ENCODE data around the gene MVP.
A peak's percentile ranks its signal among the peaks of the same experiment; 100 is the strongest.
"Not testable (repeated sequence)": the region's sequence is repeated elsewhere in the genome, so short reads cannot be mapped to it uniquely, and the experiment has no call there.

The MVP gene

DNA sequence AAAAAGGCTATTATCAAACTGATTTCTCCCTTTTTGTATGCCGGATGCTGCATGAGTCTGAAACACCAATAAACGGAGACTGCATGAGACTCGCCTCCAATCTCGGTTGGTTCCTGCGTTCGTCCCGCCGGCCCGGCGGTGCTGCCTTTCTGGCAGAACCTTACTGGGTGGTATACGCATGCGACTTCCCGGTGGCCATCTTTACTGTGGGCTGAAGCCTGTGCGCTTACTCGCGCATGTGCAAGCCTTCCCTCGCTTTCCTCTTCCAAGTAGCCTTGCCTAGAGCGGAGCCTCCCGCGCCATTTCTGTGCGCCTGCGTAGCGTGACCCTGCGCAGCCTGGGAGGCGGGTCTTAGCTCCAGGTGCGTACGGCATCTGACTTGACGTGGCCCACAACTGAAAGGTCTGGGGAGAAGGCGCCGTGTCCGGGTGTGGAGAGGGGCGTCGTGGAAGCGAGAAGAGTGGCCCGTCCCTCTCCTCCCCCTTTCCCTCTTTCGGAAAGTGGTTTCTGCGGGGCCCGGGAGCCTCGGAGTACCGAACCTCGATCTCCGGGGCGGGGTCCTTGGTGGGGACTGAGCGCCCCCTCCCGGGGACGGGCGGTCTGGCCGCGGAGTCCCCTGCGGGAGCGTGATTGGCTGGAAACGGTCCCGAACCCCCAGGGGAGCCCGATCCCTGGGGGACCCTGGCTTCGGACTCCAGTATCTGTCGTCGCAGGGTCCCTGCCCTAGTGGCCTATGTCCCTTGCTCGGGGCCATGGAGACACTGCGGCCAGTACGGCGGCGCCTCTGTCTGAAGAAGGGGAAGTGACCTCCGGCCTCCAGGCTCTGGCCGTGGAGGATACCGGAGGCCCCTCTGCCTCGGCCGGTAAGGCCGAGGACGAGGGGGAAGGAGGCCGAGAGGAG, 4.2 kb upstream of the MVP start, which contains the start of gene PAGR1:
PAGR1 (plus strand) TSS at position 360 of the 901 bp plus-strand sequence; CDS start at position 734, 374 bp downstream.
- peak; percentile 99 for DNase-seq

DNA sequence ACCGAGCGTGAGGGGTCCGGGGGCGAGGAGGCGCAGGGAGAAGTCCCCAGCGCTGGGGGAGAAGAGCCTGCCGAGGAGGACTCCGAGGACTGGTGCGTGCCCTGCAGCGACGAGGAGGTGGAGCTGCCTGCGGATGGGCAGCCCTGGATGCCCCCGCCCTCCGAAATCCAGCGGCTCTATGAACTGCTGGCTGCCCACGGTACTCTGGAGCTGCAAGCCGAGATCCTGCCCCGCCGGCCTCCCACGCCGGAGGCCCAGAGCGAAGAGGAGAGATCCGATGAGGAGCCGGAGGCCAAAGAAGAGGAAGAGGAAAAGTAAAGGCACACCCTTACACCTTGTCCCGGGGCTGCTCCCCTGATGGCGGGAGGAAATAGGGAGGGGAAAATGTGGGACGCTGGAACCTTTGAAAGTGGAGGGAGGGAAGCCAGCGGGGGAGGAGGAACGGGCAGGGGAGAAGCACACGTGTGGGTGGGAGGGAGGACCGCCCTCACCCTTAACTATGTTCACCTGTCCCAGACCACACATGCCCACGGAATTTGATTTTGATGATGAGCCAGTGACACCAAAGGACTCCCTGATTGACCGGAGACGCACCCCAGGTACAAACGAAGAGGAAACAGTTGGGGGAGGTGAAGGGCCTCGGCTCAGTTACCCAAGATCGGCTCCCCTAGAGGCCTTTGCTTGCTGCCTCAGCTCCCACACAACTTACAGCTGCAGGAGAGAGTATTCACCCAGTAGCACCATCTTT, 3.4 kb upstream of the MVP start:
- peak; percentile 84 for DNase-seq

DNA sequence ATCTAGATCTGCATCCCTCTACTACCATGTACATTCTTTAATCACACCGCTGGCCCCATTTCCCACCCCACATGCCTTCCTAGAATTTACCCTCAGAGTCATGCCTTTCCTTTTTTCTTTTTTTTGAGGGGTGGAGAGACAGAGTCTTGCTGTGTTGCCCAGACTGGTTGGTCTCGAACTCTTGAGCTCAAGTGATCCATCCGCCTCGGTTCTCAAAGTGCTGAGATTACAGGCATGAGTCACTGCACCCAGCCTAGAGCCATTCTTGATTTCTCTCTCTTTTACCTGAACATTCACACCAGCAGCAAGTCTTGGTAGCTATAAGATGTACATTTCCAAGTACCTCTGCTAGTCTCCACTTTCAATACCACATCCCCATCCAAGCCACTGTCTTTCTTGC, 2.2 kb upstream of the MVP start:
- DNase-seq, result no peak

DNA sequence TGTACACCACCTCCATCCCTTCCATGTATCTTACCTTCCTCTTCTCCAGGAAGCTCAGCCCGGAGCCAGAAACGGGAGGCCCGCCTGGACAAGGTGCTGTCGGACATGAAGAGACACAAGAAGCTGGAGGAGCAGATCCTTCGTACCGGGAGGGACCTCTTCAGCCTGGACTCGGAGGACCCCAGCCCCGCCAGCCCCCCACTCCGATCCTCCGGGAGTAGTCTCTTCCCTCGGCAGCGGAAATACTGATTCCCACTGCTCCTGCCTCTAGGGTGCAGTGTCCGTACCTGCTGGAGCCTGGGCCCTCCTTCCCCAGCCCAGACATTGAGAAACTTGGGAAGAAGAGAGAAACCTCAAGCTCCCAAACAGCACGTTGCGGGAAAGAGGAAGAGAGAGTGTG, 756 bp upstream of the MVP start:
- DNase-seq, result no peak

DNA sequence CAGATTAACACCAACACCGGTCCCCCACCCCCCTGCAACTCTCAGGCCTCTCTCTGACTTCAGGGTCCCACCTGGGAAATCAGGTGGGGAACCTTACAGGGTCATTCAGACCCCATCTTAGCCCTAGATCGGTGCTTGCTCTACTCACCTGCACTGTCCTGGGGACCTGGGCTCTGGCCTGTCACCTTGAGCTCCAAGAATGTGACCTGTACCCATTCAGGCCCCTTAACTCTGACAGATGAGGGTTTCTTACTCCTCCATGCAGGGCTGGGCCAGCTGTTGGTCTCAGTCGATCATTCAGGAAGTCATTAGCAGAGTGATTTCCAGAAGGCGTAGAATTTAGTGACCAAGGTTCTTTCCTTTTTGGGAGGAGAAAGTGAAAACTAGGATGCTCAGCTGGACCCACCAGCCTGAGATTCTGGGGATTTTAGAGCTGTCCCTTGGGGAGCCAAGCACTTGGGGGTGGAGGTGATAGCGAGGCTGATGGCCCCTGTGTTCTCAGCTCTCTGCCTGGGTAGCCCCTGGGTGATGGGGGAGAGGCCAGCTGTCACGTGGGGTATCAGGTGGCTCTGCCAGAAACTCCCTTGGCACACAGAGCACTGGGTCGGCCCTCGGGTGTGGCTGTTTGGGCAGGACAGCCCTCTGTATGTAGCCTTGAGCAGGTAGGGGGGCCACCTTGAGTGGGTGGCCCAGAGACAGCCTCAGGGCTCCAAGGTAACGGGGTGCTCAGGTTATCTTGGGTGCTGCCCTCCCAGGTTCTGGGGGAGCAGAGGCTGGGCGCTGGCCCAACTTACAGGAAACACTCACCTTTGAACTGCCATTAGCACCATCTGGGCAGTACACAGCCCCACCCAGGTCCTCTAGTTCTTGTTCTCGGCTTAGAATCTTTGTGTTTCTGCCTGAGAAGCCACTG, 724 bp downstream of the MVP start:
- DNase-seq, result no peak

DNA sequence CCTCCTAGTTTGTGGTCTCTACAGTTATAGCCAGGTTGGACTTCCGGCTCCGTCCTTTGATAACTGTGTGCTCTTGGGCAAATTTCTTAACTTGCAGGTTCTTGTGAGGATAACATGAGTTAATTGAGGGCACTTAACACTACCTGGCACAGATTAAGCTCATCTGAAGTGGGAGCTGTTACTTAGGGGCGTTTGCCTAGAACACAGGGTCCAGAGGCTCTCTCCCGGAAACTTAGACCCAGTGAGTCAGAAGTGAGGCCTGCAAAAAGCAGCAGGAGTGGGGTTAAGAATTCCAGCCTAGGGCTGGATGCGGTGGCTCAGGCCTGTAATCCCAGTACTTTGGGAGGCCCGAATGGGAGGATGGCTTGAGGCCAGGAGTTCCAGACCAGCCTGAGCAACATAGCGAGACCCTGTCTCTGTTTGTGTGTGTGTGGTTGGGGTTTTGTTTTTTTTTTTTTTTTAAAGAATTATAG, 1.4 kb downstream of the MVP start:
- DNase-seq, result no peak

DNA sequence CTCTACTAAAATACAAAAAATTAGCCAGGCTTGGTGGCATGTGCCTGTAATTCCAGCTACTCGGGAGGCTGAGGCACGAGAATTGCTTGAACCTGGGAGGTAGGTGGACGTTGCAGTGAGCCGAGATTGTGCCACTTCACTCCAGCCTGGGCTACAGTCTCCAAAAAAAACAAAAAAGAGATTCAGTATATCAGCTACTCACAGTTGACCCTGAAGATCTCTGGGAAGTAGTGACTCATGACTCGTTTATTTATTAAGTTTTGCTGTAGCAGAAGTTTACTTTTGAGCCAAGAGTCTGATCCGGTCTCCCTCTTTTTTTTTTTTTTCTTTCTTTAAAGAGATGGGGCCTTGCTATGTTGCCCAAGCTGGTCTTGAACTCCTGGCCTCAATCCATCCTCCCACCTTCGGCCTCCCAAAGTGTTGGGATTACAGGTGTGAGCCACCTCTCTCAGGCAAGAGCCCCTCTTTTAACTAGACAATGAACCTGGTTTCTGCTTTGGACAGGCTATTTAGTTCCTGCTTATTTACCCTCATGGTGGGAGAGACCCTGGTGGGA, 4.4 kb downstream of the MVP start:
- DNase-seq, result peak; percentile 31

DNA sequence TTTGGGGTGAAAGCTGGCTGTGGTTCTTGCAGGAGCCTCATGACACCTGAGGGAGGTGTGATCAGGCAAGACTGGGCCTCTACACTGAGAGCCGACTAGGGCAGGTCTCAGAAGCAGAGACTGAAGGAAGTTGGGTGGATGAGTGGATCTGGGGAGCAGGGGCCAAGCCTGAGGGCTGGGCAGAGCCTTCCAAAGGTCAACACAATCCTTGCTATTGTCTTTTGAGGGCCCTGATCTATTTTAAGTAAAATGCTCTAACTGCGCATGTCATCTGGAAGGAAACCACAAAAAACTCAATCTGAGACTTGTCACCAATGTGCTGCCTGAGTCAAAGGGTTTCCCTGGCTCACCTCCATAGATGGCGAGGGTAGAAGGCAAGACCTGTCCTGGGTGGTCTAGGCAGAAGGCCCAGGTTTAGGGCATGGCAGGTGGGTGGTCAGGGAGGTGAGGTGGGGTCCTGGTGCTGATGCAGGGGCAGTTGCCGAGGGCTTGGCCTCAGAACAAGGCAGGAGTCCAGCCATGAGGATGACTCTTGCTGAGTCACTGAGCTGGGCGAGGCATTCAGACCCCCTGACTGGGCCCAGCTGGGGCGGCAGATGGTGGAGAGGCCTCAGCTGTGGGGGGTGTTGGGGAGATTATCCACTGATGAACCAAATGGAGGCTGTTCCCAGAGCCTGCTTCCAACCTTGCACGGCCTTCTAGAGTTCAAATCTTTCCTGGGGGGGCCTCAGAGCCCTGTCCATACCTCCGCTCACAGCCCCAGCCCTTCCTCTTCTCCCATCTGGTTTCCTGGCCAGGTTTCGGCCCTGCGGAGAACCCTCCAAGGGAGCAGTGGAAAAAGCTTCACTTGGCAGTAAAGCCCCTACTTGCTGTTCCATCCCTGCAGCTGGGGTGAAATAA, 5.1 kb downstream of the MVP start:
- DNase-seq, result peak; percentile 34

DNA sequence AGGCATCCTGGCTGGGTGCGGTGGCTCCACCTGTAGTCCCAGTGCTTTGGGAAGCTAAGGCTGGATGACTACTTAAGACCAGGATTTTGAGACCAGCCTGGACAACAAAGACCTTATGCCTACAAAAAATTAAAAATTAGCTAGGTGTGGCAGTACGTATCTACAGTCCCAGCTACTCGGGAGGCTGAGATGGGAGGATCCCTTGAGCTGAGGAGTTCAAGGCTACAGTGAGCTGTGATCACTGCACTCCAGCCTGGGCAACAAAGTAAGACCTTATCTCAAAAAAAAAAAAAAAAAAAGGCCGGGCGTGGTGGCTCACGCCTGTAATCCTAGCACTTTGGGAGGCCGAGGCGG, 6.1 kb downstream of the MVP start:
- DNase-seq, result no peak

DNA sequence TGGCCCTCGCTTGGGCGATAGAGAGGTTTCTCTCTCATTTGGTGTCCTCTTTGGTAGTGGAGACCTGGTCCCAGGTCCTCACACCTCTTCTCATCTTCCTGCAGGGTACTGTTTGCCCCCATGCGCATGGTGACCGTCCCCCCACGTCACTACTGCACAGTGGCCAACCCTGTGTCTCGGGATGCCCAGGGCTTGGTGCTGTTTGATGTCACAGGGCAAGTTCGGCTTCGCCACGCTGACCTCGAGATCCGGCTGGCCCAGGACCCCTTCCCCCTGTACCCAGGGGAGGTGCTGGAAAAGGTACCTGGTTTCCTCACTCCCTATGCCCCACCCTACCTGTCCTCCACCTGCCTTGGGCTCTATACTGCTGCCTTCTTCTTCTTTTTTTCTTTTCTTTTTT, 10.5 kb downstream of the MVP start:
- no peak for DNase-seq

DNA sequence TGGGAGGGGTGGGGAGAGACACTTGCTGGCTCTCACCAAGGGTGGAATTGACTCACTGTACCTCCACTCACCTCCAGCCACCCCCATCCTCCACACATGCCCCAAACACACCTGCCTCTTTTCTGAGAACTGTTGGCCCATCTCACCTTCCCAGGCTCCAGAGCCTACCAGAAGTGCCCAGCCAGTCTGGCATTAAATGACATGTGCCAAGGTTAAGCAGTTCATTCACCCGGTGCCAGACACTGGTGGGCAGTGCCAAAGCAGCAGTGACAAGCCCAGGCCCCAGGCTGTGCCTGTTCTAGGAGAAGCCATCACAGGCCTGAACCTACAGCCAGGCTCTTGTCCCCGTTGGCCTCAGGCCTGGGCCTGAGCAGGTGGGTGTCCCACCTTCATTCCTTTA, 11.2 kb downstream of the MVP start:
- no peak for DNase-seq

DNA sequence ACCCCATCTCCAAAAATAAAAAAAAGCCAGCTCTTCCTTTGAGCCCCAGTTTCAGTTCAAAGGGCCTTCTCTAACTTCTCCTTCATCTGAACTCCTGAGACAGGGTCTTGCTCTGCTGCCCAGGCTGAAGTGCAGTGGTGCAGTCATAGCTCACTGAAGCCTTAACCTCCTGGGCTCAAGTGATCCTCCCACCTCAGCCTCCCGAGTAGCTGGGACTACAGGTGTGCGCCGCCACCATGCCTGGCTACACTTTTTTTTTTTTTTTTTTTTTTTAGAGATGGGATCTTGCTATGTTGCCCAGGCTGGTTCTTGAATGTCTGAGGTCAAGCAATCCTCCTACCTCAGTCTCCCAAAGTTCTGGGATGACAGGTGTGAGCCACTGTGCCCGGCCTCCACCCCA, 13.0 kb downstream of the MVP start:
- DNase-seq, result not testable (repeated sequence)

DNA sequence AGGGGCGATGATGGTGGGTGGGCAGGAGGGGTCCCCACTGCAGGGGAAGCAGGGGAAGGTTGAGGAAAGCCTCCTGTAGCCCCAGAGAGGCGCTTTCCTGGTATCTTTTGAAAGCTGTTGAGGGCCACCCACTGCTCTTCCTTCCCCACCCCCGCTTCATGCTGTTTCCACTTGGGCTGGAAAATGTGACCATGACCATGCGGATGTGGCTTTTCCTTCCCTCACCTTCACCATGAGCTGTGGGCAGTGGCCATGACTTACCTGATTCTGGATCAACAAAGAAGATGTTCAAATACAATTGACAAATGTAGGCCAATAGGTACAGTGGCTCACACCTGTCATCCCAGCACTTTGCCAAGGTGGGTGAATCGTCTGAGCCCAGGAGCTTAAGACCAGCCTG, 13.8 kb downstream of the MVP start:
- DNase-seq, result no peak

DNA sequence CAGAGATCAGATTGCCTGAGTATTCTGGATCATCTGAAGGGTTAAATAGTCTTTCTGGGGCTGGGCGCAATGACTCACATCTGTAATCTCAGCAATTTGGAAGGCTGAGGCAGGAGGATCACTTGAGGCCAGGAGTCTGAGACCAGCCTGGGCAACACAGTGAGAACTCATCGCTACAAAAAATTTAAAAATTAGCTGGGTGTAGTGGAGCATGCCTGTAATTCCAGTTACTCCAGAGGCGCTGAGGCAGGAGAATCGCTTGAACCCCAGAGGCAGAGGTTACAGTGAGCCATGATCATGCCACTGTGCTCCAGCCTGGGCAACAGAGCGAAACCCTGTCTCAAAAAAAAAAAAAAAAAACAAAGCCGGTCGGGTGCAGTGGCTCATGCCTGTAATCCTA, 15.7 kb downstream of the MVP start:
- no peak for DNase-seq

DNA sequence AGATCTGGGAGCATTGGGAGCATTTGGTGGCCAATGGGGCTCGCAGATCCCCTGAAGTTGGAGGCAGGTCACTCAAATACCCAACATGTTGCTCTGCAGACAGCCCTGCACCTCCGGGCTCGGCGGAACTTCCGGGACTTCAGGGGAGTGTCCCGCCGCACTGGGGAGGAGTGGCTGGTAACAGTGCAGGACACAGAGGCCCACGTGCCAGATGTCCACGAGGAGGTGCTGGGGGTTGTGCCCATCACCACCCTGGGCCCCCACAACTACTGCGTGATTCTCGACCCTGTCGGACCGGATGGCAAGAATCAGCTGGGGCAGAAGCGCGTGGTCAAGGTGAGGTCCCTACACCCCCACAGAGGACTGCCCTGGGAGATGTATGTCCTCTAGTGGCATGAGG, 16.4 kb downstream of the MVP start:
- DNase-seq, result no peak

DNA sequence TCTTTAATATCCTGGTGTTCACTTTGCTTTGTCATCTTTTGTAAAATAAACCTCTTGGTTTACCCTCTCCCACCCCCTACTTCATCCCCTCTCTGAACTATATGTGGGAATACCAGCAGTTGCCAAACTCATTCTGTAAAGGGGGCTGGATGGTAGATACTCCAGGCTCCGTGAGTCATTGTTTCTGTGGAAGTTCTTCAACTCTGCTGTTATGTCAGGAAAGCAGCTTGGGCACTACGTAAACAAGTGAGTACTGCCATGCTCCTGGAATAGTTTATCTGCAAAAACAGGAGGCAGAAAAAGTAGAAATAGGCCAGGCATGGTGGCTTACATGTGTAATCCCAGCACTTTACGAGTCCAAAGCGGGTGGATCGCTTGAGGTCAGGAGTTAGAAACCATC, 17.6 kb downstream of the MVP start:
- DNase-seq, result no peak

DNA sequence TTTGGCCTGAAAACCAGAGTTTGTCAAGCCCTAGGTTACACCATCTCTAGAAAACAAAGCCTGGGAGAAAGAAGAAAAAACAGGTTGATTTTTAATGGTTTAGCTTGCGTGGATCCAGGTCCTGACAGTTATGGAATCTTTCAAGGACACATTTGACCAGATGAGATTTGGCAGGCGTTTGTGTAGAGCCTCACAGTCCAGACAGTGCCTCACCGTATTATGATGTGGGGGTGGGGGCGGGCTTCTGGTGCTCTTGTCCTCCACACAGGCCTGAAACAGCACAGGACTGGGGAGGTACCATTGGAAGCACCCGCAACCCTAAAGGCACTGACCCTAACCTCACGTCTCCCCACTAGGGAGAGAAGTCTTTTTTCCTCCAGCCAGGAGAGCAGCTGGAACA, 19.6 kb downstream of the MVP start:
- no peak for DNase-seq

DNA sequence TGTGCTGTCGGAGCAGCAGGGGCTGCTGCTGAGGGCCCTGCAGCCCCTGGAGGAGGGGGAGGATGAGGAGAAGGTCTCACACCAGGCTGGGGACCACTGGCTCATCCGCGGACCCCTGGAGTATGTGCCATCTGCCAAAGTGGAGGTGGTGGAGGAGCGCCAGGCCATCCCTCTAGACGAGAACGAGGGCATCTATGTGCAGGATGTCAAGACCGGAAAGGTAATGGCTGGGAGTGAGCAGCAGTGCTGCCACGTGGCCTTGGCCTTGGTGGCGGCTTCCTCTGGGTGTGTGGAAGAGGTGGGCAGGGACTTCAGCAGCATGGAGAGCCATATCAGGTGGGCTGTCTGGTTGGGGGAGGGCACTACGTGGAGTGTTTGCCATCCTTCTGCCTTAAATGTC, 20.0 kb downstream of the MVP start:
- no peak for DNase-seq

DNA sequence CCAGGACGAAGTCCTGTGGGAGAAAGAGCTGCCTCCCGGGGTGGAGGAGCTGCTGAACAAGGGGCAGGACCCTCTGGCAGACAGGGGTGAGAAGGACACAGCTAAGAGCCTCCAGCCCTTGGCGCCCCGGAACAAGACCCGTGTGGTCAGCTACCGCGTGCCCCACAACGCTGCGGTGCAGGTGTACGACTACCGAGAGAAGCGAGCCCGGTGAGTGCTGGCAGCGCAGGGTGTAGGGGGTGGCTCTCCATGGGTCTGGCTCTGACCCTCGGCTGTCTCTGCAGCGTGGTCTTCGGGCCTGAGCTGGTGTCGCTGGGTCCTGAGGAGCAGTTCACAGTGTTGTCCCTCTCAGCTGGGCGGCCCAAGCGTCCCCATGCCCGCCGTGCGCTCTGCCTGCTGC, 21.4 kb downstream of the MVP start:
- DNase-seq, result no peak

DNA sequence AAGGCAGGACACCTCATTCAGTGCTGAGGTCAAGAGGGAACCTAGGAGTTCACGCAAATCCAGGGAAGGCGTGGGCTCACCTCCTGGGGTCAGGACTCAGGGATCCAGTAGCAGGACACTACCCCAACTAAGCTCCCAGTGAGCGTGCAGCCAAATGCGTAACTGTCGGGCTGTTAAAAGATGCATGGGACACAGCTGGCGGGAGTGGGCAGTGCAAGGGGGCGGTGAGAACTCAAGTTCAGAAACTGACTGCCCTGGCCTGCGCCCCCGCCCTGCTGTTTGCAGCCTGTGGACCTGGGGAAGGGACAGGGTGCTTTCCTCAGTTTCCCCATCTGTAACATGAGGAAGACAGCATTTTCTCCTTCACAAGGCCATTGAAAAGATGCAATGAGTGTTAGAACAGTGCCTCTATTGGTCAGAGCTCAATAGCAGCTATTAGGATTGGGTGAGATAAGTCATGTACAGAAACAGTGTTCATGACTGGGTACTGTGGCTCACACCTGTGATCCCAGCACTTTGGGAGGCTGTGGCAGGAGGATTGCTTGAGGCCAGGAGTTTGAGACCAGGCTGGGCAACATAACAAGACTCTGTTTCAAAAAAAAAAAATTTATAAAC, 22.6 kb downstream of the MVP start:
- peak; percentile 34 for DNase-seq

DNA sequence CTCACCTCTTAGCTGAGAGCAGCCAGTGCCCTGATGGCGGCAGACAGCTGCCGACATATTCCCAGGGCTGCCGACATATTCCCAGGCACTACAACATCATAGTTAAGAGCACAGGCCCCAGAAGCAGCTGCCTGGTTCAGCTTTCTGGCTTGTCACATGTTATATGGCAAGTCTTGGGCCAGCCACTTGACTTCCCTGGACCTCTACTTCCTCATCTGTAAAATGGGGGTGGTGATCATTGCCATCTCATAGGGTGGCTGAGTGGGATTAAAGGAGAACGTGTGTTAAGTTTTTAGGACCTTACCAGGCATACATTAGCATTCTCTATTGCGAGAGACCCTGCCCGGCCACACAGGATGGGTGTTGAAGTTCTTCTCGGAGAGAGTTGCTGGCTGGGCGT, 23.7 kb downstream of the MVP start:
- DNase-seq, result no peak
